Endothelial cell (in vitro differentiated cells): ENCODE results near the gene SPSB1. TPM values are rescaled to one million over a fixed set of nuclear protein-coding genes. Genes with fewer than 3 reads are reported as not detected.

ENCODE experiments used
- DNase-seq: peaks from one replicate; pipeline ENCODE4 v3.0.0; 2021; ENCODE audit warnings: low spot score
- H3K27ac Mint-ChIP-seq: one replicate; pipeline ENCODE4 v1.8.0; 2021; ENCODE audit warnings: mixed read lengths, inconsistent platforms; ENCODE audit not compliant: unreplicated experiment
- H3K27me3 Mint-ChIP-seq: one replicate; pipeline ENCODE4 v1.8.0; 2021; ENCODE audit warnings: mild to moderate bottlenecking, moderate library complexity, mixed read lengths, inconsistent platforms; ENCODE audit not compliant: unreplicated experiment
- H3K36me3 Mint-ChIP-seq: one replicate; pipeline ENCODE4 v1.8.0; 2021; ENCODE audit warnings: mild to moderate bottlenecking, low read depth, mixed read lengths, inconsistent platforms; ENCODE audit not compliant: unreplicated experiment
- H3K4me1 Mint-ChIP-seq: one replicate; pipeline ENCODE4 v1.8.0; 2021; ENCODE audit warnings: mild to moderate bottlenecking, mixed read lengths, inconsistent platforms; ENCODE audit not compliant: unreplicated experiment
- H3K4me3 Mint-ChIP-seq: one replicate; pipeline ENCODE4 v1.8.0; 2021; ENCODE audit warnings: mild to moderate bottlenecking, mixed read lengths, inconsistent platforms; ENCODE audit not compliant: unreplicated experiment
- H3K9me3 Mint-ChIP-seq: one replicate; pipeline ENCODE4 v1.8.0; 2021; ENCODE audit warnings: mixed read lengths, inconsistent platforms; ENCODE audit not compliant: unreplicated experiment
- total RNA-seq: library from RNA; stranded (reverse); fragmentation: NEBNext Ultra II Directional; extraction: Animal tissue kit (Norgen Biotek cat#: 25700); gene quantifications from one replicate; pipeline ENCODE4 v1.2.1, GENCODE V29; 2021; ENCODE audit not compliant: unreplicated experiment
- TF ChIP-seq, protein P1 (sequence below): fragments of 200-600 bp; sonication (generic); IDR thresholded peaks from one replicate; pipeline ENCODE4 v1.5.0; 2021; ENCODE audit warnings: antibody characterized with exemption; ENCODE audit not compliant: unreplicated experiment

The SPSB1 gene
- total RNA-seq, 1 donor from 2014 or later: 8.1 TPM

DNA sequence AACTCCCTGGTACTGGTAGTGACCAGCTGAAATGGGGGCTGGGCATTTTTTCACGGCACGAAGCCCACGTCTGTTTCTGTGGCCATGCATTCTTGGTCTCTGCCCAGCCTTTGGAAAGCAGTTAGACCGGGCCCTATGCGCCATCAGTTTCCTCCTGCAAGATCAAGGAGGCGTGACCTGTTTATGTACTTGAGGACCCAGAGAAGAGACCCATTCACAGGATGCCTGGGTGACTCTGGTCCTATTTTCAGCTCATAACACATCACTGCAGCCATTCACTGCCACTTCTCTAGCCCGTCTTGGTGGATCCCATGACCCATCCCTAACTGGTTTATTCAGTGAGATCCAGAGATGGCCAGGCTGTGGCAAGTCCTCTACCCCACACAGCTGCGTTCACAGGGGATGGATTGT, 70.4 kb downstream of the SPSB1 start:
- Mint-ChIP-seq H3K4me3 (no peak overlapping the region), H3K36me3 (no peaks in the 10 kb centered on the region), H3K27me3 (peaks cover 3% of the 10 kb centered on the region), H3K27ac (no peak overlapping the region), H3K4me1 (peaks cover 7% of the 10 kb centered on the region), H3K9me3 (no peaks in the 10 kb centered on the region)
- DNase-seq: no peak
- TF ChIP-seq, protein P1, sequence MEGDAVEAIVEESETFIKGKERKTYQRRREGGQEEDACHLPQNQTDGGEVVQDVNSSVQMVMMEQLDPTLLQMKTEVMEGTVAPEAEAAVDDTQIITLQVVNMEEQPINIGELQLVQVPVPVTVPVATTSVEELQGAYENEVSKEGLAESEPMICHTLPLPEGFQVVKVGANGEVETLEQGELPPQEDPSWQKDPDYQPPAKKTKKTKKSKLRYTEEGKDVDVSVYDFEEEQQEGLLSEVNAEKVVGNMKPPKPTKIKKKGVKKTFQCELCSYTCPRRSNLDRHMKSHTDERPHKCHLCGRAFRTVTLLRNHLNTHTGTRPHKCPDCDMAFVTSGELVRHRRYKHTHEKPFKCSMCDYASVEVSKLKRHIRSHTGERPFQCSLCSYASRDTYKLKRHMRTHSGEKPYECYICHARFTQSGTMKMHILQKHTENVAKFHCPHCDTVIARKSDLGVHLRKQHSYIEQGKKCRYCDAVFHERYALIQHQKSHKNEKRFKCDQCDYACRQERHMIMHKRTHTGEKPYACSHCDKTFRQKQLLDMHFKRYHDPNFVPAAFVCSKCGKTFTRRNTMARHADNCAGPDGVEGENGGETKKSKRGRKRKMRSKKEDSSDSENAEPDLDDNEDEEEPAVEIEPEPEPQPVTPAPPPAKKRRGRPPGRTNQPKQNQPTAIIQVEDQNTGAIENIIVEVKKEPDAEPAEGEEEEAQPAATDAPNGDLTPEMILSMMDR: no peak

DNA sequence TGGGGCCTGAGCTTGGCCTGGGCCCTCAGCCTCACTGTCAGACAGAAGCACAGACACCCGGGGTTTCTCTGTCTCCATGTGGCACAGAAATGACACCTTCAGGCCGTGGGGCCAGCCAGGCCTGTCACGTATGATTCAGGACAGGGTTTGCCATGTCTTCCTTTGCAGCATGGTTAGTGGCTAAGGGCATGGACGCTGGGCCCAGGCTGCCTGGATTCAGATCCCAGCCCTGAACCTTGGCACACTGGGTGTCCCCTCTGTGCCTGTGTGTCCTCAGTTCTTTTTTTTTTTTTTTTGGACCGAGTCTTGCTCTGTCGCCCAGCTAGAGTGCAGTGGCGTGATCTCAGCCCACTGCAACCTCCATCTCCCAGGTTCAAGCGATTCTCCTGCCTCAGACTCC, 73.6 kb downstream of the SPSB1 start:
- Mint-ChIP-seq H3K4me1 (peaks cover 10% of the 10 kb centered on the region), H3K9me3 (no peaks in the 10 kb centered on the region), H3K27me3 (peaks cover 5% of the 10 kb centered on the region), H3K36me3 (no peaks in the 10 kb centered on the region), H3K27ac (no peak overlapping the region), H3K4me3 (no peak overlapping the region)
- TF ChIP-seq, protein P1: no peak
- no peak for DNase-seq

DNA sequence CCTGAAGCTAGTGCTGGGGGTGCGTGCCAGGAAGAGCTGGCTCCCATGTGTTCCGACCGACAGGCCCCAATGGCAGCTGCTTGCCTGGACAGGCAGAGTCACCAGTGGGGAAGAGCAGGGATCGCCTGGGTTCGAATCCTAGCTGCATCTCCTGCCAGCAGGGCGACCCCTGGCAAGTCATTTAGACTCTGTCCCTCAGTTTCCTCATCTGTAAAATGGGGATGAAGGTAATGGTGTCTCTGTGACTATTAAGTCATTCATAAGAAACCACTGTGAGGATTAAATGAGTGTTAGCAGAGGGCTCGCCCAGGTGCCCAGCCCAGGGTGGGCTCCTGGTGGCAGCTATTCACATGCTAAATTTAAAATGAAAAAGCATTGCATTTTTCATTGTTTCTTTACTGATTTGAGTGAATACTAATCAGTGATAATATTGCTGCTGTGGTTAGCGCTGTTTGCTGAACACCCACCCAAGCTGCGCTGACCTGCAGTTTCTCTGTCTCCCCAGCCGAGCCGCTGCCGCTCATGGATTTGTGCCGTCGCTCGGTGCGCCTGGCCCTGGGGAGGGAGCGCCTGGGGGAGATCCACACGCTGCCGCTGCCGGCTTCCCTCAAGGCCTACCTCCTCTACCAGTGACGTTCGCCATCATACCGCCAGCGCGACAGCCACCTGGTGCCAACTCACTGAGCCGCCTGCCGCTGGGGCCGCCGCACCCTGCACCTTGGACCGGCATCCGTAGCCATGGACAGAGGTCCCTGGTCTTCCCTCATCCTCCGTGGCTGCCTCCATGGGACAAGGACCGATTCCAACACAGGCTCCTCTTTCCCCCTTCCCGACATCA, 74.5 kb downstream of the SPSB1 start:
- Mint-ChIP-seq H3K4me3 (no peak overlapping the region), H3K9me3 (no peaks in the 10 kb centered on the region), H3K27me3 (peaks cover 11% of the 10 kb centered on the region), H3K4me1 (peaks cover 14% of the 10 kb centered on the region), H3K36me3 (no peaks in the 10 kb centered on the region), H3K27ac (no peak overlapping the region)
- TF ChIP-seq, protein P1: no peak
- no peak for DNase-seq

DNA sequence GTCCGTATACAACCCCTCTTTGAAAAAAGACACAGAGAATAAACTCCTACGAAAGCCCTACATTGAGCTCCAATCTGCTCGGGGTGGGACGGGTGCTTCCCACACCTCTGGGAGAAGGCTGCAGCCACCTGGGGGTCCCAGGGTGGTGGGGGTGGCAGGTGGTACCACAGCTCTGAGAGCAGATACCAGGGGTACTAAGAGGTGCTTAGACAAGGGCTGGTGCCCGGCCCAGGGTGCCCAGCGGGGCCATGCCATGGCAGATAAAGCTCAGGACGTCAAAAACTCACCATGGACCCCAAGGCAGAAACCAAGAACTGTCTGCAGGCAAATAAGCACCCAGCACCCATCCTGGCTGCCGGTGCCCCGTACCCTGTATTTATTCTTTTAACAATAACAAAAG, 75.1 kb downstream of the SPSB1 start:
- H3K27ac Mint-ChIP-seq: no peak overlapping the region

DNA sequence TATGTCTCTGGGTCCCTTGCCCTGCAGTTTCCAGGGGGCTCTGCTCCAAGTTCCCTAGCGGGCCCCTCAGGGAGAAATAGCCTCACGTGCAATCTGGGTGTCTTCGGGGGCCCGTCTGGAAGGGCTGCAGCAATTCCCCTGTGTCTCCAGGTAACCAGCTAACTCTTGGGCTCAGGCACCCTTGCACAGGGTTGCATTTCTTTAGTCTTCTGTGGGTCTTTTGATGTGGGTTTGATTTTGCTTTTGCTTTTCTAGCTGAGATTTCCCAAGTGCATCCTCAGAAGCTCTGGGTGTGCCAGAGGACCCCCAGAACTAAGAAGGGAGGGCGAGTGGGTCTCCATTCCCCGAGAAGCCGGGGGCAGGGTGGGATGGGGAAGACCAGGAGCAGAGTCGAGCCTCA, 75.7 kb downstream of the SPSB1 start:
- TF ChIP-seq, protein P1: no peak
- H3K4me1 Mint-ChIP-seq: peaks cover 13% of the 10 kb centered on the region

More for the DNA sequence above, 75.1 kb downstream of the SPSB1 start:
- Mint-ChIP-seq H3K4me3 (no peak overlapping the region), H3K36me3 (no peaks in the 10 kb centered on the region), H3K27me3 (peaks cover 11% of the 10 kb centered on the region), H3K9me3 (no peaks in the 10 kb centered on the region), H3K4me1 (peaks cover 12% of the 10 kb centered on the region)
- DNase-seq: no peak
- TF ChIP-seq, protein P1: no peak

More for the DNA sequence above, 75.7 kb downstream of the SPSB1 start:
- no peaks in the 10 kb centered on the region for H3K9me3 Mint-ChIP-seq
- no peak overlapping the region for H3K4me3 Mint-ChIP-seq
- H3K27me3 Mint-ChIP-seq: peaks cover 11% of the 10 kb centered on the region
- no peak overlapping the region for H3K27ac Mint-ChIP-seq
- H3K36me3 Mint-ChIP-seq: no peaks in the 10 kb centered on the region
- no peak for DNase-seq
